ENCODE data around the gene TNPO3.

Gene TNPO3

DNA sequence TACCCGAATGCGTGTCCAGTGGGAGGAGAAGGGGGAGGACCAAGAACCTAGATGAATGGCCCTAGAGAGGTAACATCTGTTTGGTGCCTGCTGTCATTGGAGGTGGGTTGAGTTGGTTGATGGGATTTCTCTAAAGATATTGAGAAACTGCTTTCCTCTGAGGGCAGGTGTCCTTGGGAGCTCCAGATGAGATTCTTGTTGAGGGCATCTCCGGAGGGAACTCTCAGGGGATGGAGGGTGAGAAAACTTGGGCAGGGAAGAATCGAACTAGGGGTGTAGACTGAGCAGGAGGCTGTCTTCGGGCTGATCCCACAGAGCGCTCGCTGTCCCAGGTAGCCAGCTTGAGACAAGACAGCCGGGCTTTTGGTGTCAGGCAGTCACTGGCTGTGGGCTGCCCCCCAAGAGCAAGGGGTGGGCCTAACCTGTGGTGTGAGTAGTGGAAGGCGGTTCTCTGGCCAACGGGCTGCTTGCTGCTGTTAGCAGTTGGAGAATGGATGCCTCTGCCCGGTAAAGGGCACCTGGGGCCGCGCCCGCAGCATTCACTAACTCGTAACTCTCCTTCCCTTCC lies 113.5 kb downstream of the TNPO3 start:
- CTCF ChIA-PET: interaction anchor here (0.6 kb wide), 1 partner anchor 12 kb away, joined by 3 read pairs; no protein-coding TSS in a partner anchor
- no peak overlapping the region for H3K4me3 ChIP-seq (ENCODE audit: low read depth, low read length)
- POLR2A ChIA-PET: no interaction called here
- no peak for DNase-seq (ENCODE audit: low read depth, low spot score)
- TF ChIP-seq, protein P1, sequence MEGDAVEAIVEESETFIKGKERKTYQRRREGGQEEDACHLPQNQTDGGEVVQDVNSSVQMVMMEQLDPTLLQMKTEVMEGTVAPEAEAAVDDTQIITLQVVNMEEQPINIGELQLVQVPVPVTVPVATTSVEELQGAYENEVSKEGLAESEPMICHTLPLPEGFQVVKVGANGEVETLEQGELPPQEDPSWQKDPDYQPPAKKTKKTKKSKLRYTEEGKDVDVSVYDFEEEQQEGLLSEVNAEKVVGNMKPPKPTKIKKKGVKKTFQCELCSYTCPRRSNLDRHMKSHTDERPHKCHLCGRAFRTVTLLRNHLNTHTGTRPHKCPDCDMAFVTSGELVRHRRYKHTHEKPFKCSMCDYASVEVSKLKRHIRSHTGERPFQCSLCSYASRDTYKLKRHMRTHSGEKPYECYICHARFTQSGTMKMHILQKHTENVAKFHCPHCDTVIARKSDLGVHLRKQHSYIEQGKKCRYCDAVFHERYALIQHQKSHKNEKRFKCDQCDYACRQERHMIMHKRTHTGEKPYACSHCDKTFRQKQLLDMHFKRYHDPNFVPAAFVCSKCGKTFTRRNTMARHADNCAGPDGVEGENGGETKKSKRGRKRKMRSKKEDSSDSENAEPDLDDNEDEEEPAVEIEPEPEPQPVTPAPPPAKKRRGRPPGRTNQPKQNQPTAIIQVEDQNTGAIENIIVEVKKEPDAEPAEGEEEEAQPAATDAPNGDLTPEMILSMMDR (IDR thresholded peaks at IDR 0.05; ENCODE audit: insufficient read depth, low read length, missing control alignments): no peak

DNA sequence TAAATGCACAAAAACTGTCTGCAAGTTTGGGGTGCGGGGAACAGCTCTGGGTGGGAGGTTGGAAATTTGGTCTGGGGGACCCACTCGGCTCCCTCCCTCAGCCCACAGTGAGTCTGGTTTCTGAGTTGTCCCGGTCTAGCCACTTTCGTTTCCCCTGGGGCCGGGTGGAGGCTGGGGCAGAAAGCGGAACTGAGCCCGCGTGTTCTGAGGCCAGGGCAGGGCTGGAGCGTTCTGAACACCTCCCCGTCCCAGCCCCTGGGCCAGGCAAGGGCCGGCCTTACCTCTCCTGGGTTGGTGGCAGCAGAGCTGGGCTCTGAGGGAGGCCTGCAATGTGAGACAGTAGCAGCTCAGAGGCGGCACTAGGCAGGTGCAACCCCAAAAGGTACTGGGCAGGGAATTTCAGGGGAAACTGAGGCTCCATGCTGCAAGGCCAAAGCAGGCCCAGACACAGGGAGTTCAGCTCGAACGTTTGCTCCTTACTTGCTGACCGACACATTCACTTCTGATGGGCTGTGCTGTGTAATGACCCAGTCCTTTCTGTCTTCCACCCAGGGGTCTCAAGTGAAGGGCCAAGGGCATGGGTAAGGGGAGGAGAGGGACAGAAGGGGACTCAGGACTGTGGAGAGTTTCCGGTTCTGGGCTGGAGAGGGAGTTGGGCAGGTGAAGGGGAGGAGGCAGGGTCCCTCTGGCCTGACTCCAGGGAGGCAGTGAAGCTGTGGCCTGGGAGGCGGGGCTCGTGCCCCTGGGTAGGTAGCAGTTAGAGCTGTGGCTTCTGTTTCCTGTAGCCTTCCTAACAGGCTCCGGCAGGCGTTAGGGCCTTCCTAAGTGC lies 114.2 kb downstream of the TNPO3 start:
- ChIA-PET CTCF (interaction anchor here (1.6 kb wide), 1 partner anchor 9 kb away, joined by 3 read pairs; no protein-coding TSS in a partner anchor), POLR2A (no interaction called here)
- H3K4me3 ChIP-seq (ENCODE audit: low read depth, low read length): no peak overlapping the region
- DNase-seq (ENCODE audit: low read depth, low spot score): no peak
- TF ChIP-seq, protein P1 (IDR thresholded peaks at IDR 0.05; ENCODE audit: insufficient read depth, low read length, missing control alignments): no peak

DNA sequence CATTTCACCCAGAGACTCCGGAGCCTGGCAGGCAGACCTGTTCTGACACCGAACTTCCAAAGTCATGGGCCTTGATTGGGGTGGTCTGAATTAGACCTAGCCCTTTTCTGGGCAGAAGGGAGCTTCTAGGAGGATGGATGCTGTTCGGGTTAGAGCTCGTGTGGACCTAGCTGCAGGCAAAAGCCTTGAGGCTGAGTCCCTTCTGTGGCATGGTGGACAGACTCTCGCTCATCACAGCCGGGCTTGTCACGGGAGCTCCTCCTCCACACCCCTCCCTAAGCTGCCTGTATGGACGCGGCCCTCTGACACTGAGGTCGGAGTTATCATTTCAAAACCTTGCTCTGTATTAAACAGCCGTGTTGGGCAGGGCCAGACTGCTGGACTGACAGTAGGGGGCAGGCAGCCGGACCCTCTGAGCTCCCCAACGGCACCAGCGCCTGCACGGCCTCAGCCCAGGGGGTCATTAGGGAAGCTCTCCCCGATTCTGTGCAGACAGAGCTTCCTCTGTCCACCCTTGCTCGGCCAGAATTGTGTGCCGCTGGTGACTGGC lies 115.0 kb downstream of the TNPO3 start:
- CTCF ChIA-PET: interaction anchor here (1.3 to 1.6 kb wide), 3 partner anchors 10 to 152 kb away, joined by 3 read pairs; no protein-coding TSS in a partner anchor
- TF ChIP-seq, protein P1 (IDR thresholded peaks at IDR 0.05; ENCODE audit: insufficient read depth, low read length, missing control alignments): no peak
- no peak for DNase-seq (ENCODE audit: low read depth, low spot score)
- no peak overlapping the region for H3K4me3 ChIP-seq (ENCODE audit: low read depth, low read length)
- POLR2A ChIA-PET: no interaction called here

DNA sequence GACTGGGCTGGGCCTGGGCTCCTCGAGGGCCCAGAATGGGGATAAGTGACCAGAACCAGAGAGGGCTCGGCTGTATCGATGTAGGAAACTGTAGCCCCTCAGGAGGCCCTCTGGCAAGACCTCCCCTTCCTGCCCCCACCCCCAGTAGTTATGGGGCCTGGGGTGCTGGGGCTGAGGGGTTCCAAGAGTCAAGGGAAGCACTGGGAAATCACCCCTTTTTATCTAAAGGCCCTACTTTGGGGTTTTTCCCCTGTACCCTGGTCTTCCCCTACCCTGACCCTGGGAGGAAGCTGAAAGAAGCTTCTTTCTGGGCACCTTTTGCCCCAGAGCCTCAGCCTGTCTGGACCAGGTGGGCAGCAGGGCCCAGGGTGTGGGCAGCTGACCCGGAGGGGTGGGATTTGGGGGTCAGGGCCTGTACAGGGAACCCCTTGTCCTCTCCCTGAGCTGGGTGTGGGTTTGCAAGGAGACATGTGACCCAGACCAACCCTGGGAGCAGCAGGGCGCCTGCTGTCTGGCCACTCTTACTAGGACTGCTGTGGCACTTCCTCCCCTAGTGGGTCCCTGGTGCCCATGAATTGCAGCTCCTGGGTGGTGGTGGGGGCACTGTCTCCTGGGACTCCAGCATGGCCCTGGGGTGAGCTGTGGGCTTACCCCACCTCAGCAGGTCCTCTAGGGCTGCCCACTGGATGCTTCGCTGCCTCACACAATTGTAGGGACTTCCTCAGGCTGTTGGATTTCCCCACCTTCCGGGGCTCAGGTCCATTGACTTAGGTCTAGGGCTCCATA lies 115.6 kb downstream of the TNPO3 start:
- CTCF ChIA-PET: interaction anchor here (1.3 to 1.6 kb wide), 3 partner anchors 10 to 153 kb away, joined by 3 read pairs; no protein-coding TSS in a partner anchor
- POLR2A ChIA-PET: no interaction called here
- DNase-seq (ENCODE audit: low read depth, low spot score): no peak
- TF ChIP-seq, protein P1 (IDR thresholded peaks at IDR 0.05; ENCODE audit: insufficient read depth, low read length, missing control alignments): no peak
- H3K4me3 ChIP-seq (ENCODE audit: low read depth, low read length): no peak overlapping the region

DNA sequence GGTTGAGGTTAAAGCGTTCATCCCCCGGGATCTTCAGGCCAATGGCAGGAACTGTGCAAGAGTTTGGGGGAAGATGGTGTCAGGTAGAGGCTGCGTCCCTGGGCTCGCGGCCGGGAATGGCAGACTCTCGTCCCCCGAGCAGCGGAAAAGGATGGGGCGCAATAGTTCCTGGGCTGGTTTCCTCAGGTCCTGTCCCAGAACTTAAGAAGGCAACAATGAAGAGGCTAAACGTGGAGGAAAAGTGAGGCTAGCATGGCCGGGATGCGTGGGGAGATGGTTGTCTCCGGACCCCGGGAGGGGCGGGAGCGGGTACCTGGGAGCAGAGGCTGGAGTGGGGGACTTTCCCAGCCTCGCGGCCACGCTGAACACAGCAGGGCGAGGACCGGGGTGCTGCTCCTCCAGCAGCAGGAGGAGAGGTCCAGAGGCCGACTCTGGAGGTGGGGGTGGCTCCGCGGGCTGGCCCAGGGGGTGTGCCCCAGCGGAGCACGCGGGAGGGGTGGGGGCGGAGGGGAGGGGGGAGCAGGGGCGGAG lies 116.3 kb downstream of the TNPO3 start:
- ChIA-PET POLR2A (no interaction called here), CTCF (interaction anchor here (1.3 to 1.5 kb wide), 2 partner anchors 9 to 153 kb away, joined by 3 read pairs; no protein-coding TSS in a partner anchor)
- TF ChIP-seq, protein P1 (IDR thresholded peaks at IDR 0.05; ENCODE audit: insufficient read depth, low read length, missing control alignments): no peak
- no peak for DNase-seq (ENCODE audit: low read depth, low spot score)
- peak overlapping the region; percentile 40 for H3K4me3 ChIP-seq (ENCODE audit: low read depth, low read length)

All from AG04449 (cell line).